ENCODE results near the gene POLR3H. TPM values are rescaled to one million over a fixed set of nuclear protein-coding genes. Genes with fewer than 3 reads are reported as not detected.

POLR3H gene
- total and polyA plus RNA-seq, 2 of the 4 experiments (the other 2 are of a cell fraction) = 37.8 to 67.8 TPM

DNA sequence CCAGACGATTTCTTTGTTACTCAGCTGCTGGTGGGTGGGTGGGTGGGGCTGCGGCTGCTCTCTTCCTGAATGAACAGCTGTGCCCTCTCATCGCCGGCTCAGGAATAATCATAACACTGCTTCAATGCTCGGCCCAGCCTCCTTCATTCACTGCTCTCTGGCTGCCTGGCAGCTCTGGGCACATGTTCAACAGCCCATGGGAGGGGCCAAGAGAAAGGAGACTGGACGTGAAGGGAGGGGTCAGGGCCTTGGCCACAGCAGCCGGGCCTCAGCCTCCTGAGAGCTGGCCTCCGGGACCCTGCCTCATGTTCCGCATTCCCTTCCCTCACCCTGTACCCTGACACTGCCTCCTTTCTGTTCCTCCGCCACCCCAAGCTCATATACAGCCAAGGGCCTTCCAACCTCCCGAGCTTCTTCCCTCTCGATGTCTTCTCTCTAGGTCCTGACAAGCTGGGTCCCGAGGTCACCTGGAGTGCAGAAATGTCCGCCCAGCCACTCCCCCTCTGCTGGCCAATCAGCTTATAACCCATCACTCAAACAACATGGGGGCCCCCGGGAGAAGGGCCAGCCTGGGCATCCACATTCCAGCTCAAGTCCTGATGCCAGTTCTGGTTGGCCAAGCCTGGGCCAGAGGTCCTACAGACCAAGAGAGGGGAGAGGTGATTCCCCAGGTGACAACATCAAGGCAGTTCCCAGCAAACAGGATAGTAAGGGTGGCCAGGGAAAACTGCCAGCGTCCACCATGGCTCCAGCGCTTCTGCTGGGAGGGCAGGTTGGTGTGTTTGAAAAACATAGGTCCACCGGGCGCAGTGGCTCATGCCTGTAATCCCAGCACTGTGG lies 13.4 kb upstream of the POLR3H start:
- peak overlapping the region; percentile 100 for H2BK120ac ChIP-seq (ENCODE audit: low read depth, low read length)
- H2BK15ac ChIP-seq (ENCODE audit: low read depth, low read length) = peak overlapping the region; percentile 96
- H4K91ac ChIP-seq (ENCODE audit: insufficient read depth, low read depth, low read length) = peak overlapping the region; percentile 100
- H3K4me3 ChIP-seq (ENCODE audit: insufficient read depth, low read depth, low read length) = no peak overlapping the region
- H4K8ac ChIP-seq (ENCODE audit: low read depth in 2 of 2, low read length in 2 of 2) = peak overlapping the region; percentile 96 to 99
- peak overlapping the region; percentile 96 for H3K14ac ChIP-seq (replicated peaks; ENCODE audit: low read depth, low read length)
- CTCF ChIA-PET = interaction anchor here (1.2 to 2.2 kb wide), 2 partner anchors 14 to 154 kb away, joined by 4 to 8 read pairs; partner anchors contain the start of gene POLR3H
- H3K9me1 ChIP-seq (ENCODE audit: insufficient read depth, low read length) = peaks cover 29% of the 10 kb centered on the region
- intact Hi-C loops (cut with micrococcal nuclease) (no loop called here), dilution Hi-C loops (cut with HindIII; ENCODE audit: low sequenced_read_pairs, unreplicated experiment) (no loop called here), in situ Hi-C loops (cut with MboI; ENCODE audit: low sequenced_read_pairs) (no loop called here)
- ATAC-seq (ENCODE audit: low read depth) (peak; percentile 90), DNase-seq (peak; percentile 94)
- H4K5ac ChIP-seq (ENCODE audit: low read depth, low read length) = peak overlapping the region; percentile 89
- peak overlapping the region; percentile 53 for H3K4me2 ChIP-seq (ENCODE audit: low read depth, low read length)
- peak overlapping the region; percentile 99 for H3K4ac ChIP-seq (ENCODE audit: low read depth, low read length)
- peak overlapping the region; percentile 87 for H2BK5ac ChIP-seq (ENCODE audit: low read depth, low read length, poor library complexity, severe bottlenecking)
- POLR2A ChIA-PET (ENCODE audit: unreplicated experiment) = interaction anchor here (0.7 kb wide), 1 partner anchor 14 kb away, joined by 3 read pairs; no protein-coding TSS in a partner anchor
- 40% methylated on average over 1 of the region's 19 CpGs; no CpG with 5 or more reads in 1 of the 2 experiments for WGBS, 2 experiments (ENCODE audit: extremely low coverage in 2 of 2, insufficient read length in 1 of 2)
- peak overlapping the region; percentile 94 for H2AK9ac ChIP-seq (replicated peaks; ENCODE audit: low read depth, low read length, poor library complexity)
- H2BK20ac ChIP-seq (ENCODE audit: low read depth, low read length) = peak overlapping the region; percentile 93
- no peaks in the 10 kb centered on the region for H3K9me3 ChIP-seq (ENCODE audit: control insufficient read depth, insufficient read depth, low read length)
- peak overlapping the region; percentile 85 for H3K18ac ChIP-seq (ENCODE audit: low read depth, low read length)
- no peaks in the 10 kb centered on the region for H3K27me3 ChIP-seq (ENCODE audit: control insufficient read depth, insufficient read depth, low read length)
- peak overlapping the region; percentile 94 for H3K23ac ChIP-seq (ENCODE audit: low read depth, low read length)
- peaks cover 4 to 53% of the 10 kb centered on the region in 2 experiments; a peak in 3 of 4 replicates for H3K79me1 ChIP-seq (ENCODE audit: low read depth in 1 of 2, low read length in 2 of 2)
- peak overlapping the region; percentile 99 for H2AK5ac ChIP-seq (ENCODE audit: low read depth, low read length)
- no TSS peak for BruUV-seq (replicated peaks)
- H3K36me3 ChIP-seq (ENCODE audit: control insufficient read depth, insufficient read depth, low read length) = no peaks in the 10 kb centered on the region
- peak overlapping the region; percentile 48; the same call in 1 of the 2 replicates for H3K56ac ChIP-seq (ENCODE audit: extremely low read depth, insufficient read depth, low read length)
- H3K27ac ChIP-seq (ENCODE audit: insufficient read depth, low read length) = peak overlapping the region; percentile 99
- H3K9ac ChIP-seq (ENCODE audit: low read depth, low read length) = peak overlapping the region; percentile 56
- H4K20me1 ChIP-seq (ENCODE audit: insufficient read depth, low read length) = no peaks in the 10 kb centered on the region; the same call in 1 of the 2 replicates
- peak overlapping the region; percentile 94 for H2AFZ ChIP-seq (replicated peaks; ENCODE audit: low read length, poor library complexity)
- peaks cover 30% of the 10 kb centered on the region for H3K4me1 ChIP-seq (ENCODE audit: control insufficient read depth, insufficient read depth, low read length)
- no peak for TF ChIP-seq NFE2L2 (IDR thresholded peaks at IDR 0.05; ENCODE audit: low read depth, low read length)
- no peak for TF ChIP-seq CHD1 (IDR thresholded peaks at IDR 0.05; ENCODE audit: low read depth, low read length)
- TF ChIP-seq RCOR1 (IDR thresholded peaks at IDR 0.05; ENCODE audit: insufficient replicate concordance, low read length) = no peak
- no peak for TF ChIP-seq MAFK (IDR thresholded peaks at IDR 0.05; ENCODE audit: low read depth, low read length)
- no peak for TF ChIP-seq SMC3 (IDR thresholded peaks at IDR 0.05; ENCODE audit: low read depth, low read length)
- no peak for TF ChIP-seq RAD21 (IDR thresholded peaks at IDR 0.05; ENCODE audit: low read length)
- peak; percentile 67 for TF ChIP-seq USF2 (IDR thresholded peaks at IDR 0.05; ENCODE audit: low read depth, low read length)
- no peak for TF ChIP-seq RFX5 (IDR thresholded peaks at IDR 0.05; ENCODE audit: low read depth, low read length)
- TF ChIP-seq MXI1 (IDR thresholded peaks at IDR 0.05; ENCODE audit: borderline replicate concordance, low read depth, low read length) = peak; percentile 82; the same call in 1 of the 2 replicates
- TF ChIP-seq FOS (IDR thresholded peaks at IDR 0.05; ENCODE audit: low read depth, low read length) = no peak
- TF ChIP-seq MAZ (IDR thresholded peaks at IDR 0.05; ENCODE audit: borderline replicate concordance, low read depth, low read length) = peak; percentile 80
- no peak for TF ChIP-seq BHLHE40 (IDR thresholded peaks at IDR 0.05; ENCODE audit: low read depth, low read length)
- no peak for TF ChIP-seq ELK1 (IDR thresholded peaks at IDR 0.05; ENCODE audit: borderline replicate concordance, low read depth, low read length)
